DMS153 treated with DMSO at 0.1 percent for 48 hours (cell line): ENCODE data around the gene DDT.
"Not testable (repeated sequence)": the region's sequence is repeated elsewhere in the genome, so short reads cannot be mapped to it uniquely, and the experiment has no call there.

ENCODE experiments used
- DNase-seq: peaks from one replicate; lab custom pipeline; 2025; ENCODE audit not compliant: unreplicated experiment; lab: John Stamatoyannopoulos, UW

DDT gene

DNA sequence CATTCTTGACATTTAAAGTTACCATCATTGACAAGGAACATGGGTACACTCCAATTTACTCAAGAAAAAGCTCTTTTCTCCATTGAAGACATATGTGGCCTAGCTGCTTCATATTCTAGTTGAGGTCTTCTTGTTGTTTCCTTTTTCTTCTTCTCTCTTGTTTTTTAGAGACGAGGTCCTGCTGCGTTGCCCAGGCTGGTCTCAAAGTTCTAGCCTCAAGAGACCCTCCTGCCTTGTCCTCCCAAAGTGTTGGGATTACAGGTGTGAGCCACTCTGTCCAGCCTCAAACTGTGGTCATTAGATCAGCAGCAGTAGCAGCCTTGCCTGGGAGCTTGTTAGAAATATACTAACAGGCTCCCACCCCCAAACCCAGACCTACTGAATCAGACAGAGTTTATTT is 18.8 kb upstream of the DDT start:
- not testable (repeated sequence) for DNase-seq

DNA sequence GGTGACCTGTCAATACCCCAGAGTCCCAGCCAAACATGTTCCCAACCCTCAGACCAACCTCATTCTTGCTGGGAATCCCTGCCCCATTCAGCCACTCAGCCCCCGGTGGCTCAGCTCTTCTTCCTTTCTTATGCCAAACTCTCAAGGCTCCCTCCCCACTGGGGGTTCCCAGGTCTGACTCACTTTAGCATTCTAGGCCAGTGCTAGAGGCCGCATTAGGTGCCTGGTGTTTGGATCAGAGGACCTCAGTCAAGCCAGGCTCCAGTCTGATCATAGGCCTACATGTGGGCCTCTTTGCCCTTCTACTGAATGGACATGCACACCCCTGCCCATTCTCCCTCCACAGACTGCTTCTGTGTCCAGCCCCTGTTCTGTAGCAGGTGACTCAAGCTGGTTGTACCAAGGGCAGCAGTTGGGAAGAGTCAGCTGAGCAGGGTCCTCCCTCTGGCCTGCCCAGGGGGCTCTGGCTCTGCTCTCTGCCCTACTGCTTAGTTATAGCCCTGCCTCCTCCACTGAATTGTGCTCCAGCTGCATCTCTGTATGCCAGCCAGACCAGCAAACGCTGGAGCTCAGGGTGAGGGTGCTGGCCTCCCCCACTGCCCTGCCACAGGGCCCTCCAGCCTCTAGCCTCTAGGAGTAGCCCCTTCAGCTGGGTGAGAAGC is 15.5 kb upstream of the DDT start:
- not testable (repeated sequence) for DNase-seq

- not testable (repeated sequence) for DNase-seq
Measured at GRCh38 chr22:23986538-23987178, 12.4 kb upstream of the DDT start.

DNA sequence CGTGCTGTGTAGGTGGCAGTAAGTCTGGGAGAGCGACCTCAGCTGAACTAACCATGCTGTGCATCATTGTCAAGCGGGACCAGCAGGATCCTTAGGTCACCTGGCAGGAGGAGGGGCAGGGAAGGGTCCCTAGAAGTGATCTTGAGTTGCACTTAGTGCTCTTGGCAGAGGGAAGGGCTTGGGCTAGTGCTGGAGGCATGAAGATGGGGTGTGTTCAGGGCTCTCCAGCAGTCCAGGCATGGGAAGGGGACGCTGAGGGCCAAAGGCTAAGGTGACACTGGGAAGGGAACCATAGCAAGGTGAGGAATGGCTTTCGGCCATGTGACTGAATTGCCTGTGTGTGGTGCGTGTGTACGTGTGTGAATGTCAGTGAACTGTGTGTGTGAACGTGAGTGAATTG is 11.8 kb upstream of the DDT start:
- DNase-seq = not testable (repeated sequence)

DNA sequence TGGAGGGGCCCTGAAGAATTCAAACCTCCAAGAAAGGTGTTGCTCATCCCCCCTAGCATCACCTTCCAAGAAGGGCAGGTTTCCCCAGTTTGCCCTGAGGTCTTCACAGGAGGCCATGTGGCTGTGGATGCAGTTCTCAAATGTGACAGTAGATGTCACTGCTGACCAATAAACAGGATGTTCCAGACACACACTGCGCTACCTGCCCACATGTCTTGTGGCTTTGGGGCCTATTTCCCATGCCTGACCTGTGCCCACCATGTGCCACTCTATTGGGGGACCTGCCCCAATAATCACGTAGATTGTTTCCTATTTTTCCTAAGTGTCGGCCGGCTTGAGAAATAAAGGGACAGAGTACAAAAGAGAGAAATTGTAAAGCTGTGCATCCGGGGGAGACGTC is 10.2 kb upstream of the DDT start:
- peak; percentile 20 for DNase-seq

GRCh38 chr22:23980567-23980966 is 6.3 kb upstream of the DDT start:
- not testable (repeated sequence) for DNase-seq

DNA sequence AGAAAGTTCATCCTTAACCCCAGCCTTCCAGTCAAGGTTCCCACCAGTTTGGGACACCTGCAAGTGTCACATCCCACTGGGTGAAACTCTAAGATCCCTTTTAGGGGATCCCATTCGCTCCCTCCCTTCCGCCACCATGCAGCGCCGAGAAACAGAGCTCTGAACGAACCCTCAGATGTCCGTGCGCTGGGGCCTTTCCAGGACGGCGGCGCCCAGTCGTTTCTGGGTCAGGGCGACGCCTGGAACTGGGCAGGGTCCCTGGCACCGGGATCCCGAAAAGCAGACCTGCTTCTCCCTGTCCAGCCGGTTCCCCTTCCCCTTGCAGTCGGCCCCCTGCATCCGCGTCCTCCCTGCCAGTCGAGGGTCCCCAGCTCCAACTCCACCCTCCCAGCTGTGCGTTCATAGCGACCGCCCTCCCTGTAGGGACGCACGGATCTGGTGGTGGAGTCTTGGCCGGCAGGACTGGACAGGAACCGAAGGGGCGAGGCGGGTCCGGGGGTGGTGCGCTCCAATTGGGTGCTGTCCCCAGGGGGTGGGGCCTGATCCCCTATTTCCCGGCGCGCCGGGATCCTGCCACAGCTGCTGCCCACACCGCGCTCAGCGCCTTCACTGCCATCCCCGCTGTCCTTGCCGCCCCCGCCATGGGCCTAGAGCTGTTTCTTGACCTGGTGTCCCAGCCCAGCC is 5.5 kb upstream of the DDT start, which contains the start of gene GSTT2:
Gene GSTT2 (plus strand): TSS at position 578 of the 684 bp plus-strand sequence.
- DNase-seq = not testable (repeated sequence)

GRCh38 chr22:23977304-23977703 is 3.1 kb upstream of the DDT start:
- DNase-seq = not testable (repeated sequence)

GRCh38 chr22:23974836-23975352 is 653 bp upstream of the DDT start:
- not testable (repeated sequence) for DNase-seq

- not testable (repeated sequence) for DNase-seq
Measured at GRCh38 chr22:23971927-23972326, 2.3 kb downstream of the DDT start.

- no peak for DNase-seq
Measured at GRCh38 chr22:23970816-23971486, 3.3 kb downstream of the DDT start.

DNA sequence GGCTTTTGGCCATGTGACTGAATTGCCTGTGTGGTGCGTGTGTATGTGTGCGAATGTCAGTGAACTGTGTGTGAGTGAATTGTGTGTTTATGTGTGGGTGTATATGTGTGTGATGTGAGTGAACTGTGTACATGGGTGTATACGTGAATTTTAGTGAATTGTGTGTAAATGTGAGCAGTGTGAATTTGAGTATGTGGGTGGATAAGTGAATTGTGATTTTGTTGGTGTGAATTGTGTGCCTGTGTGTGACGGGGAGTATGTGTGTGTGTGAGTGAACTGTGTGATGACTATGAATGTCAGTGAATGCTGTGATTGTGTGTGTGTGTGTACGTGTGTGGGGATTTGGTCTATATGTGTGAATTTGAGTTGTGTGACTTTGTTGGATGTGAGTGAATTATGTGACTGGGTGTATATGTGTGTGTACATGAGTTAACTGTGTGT is 4.0 kb downstream of the DDT start:
- no peak for DNase-seq

DNA sequence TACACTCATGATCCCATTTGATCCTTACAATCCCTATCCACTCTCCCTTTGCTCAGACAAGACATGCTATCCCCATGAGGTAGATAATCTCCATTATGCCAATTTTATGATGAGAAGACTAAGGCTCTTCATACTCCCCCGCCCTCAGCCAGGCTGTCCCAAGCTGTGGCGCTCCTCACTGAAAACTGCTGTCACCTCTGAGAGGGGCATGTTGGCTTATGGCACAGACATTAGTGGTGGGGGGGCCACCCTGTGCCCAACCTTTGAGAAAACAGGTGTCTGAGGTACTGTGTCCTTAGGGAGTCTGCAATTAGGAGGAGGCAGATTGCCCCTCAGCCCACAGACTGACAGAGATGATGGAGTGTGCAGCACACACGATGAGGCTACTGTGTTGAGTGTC is 5.2 kb downstream of the DDT start:
- DNase-seq = no peak

- not testable (repeated sequence) for DNase-seq
Measured at GRCh38 chr22:23966568-23966967, 7.7 kb downstream of the DDT start, which contains the start of gene DDTL. DDTL (plus strand) TSS chr22:23966888; CDS start chr22:23966915, 27 bp downstream.

GRCh38 chr22:23966094-23966493 is 8.1 kb downstream of the DDT start:
- DNase-seq = not testable (repeated sequence)

GRCh38 chr22:23961084-23961771 is 13.0 kb downstream of the DDT start, which contains the start of gene GSTT2B:
GSTT2B (minus strand) TSS chr22:23961195; CDS start chr22:23961131, 64 bp downstream.
- not testable (repeated sequence) for DNase-seq

GRCh38 chr22:23956301-23956900 is 17.8 kb downstream of the DDT start:
- peak; percentile 69 for DNase-seq

DNA sequence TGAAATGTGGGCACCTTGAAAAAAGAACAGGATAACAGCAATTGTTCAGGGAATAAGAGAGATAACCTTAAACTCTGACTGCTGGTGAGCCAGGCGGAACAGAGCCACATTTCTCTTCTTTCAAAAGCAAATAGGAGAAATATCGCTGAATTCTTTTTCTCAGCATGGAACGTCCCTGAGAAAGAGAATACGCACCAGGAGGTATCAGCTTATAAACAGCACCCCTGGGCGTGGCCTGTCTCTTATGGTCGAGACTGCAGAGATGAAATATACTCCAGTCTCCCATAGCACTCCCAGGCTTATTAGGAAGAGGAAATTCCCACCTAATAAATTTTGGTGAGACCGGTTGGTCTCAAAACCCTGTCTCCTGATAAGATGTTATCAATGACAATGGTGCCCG is 18.4 kb downstream of the DDT start:
- not testable (repeated sequence) for DNase-seq

DNA sequence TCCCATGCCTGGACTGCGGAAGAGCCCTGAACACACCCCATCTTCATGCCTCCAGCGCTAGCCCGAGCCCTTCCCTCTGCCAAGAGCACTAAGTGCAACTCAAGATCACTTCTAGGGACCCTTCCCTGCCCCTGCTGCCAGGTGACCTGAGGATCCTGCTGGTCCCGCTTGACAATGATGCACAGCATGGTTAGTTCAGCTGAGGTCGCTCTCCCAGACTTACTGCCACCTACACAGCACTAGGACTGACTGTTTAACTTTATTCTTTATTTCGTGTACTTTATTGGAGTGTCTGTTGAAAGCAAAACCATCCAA is 19.3 kb downstream of the DDT start:
- DNase-seq = not testable (repeated sequence)
